HEK293T (cell line): ENCODE measurements around the gene EFCAB7.
A peak's percentile ranks its signal among the peaks of the same experiment; 100 is the strongest.

Source experiments
- CTCF ChIA-PET: fragments of 350-600 bp; formaldehyde crosslinking; extraction: SDS; loops from one replicate; lab custom pipeline; 2021; ENCODE audit warnings: antibody characterized with exemption, inconsistent platforms; lab: Yijun Ruan, JAX
- POLR2A ChIA-PET: fragments of 350-600 bp; formaldehyde crosslinking; extraction: SDS; loops from one replicate; lab custom pipeline; 2020; ENCODE audit warnings: antibody characterized with exemption, inconsistent platforms; lab: Yijun Ruan, JAX
- DNase-seq: peaks from one replicate; pipeline ENCODE4 v3.0.0; 2012; ENCODE audit warnings: mixed read lengths; ENCODE audit errors: extremely low spot score
- ARNT ChIP-seq: fragments of 450-650 bp; IDR thresholded peaks from 2 replicates; pipeline ENCODE4 v1.6.1; 2017; ENCODE audit warnings: mild to moderate bottlenecking
- BHLHE40 ChIP-seq: fragments of 450-650 bp; IDR thresholded peaks from 2 replicates; pipeline ENCODE4 v1.6.1; 2016; ENCODE audit warnings: mild to moderate bottlenecking, moderate library complexity, borderline replicate concordance
- CTBP1 ChIP-seq: fragments of 450-650 bp; IDR thresholded peaks from 2 replicates; pipeline ENCODE4 v1.6.1; 2016; ENCODE audit warnings: borderline replicate concordance
- ELF4 ChIP-seq: fragments of 450-650 bp; IDR thresholded peaks from 2 replicates; pipeline ENCODE4 v1.6.1; 2017; ENCODE audit warnings: antibody characterized with exemption
- FOXA1 ChIP-seq: fragments of 450-650 bp; IDR thresholded peaks from 2 replicates; pipeline ENCODE4 v1.6.1; 2016; ENCODE audit warnings: mild to moderate bottlenecking
- FOXK2 ChIP-seq: fragments of 450-650 bp; IDR thresholded peaks from 2 replicates; pipeline ENCODE4 v1.6.1; 2016; ENCODE audit warnings: mild to moderate bottlenecking
- FOXM1 ChIP-seq: fragments of 450-650 bp; IDR thresholded peaks from 2 replicates; pipeline ENCODE4 v1.6.1; 2017; ENCODE audit warnings: mild to moderate bottlenecking, borderline replicate concordance
- HDGF ChIP-seq: fragments of 450-650 bp; IDR thresholded peaks from 2 replicates; pipeline ENCODE4 v1.6.1; 2017; ENCODE audit warnings: antibody characterized with exemption, borderline replicate concordance
- L3MBTL2 ChIP-seq: fragments of 450-650 bp; conservative IDR thresholded peaks from 2 replicates; pipeline ENCODE4 v1.6.1; 2016; ENCODE audit warnings: mild to moderate bottlenecking
- LEF1 ChIP-seq: fragments of 450-650 bp; IDR thresholded peaks from 2 replicates; pipeline ENCODE4 v1.6.1; 2017; ENCODE audit warnings: mild to moderate bottlenecking, borderline replicate concordance
- NFRKB ChIP-seq: fragments of 450-650 bp; IDR thresholded peaks from 2 replicates; pipeline ENCODE4 v1.6.1; 2016; ENCODE audit warnings: mild to moderate bottlenecking, moderate library complexity
- PKNOX1 ChIP-seq: fragments of 450-650 bp; IDR thresholded peaks from 2 replicates; pipeline ENCODE4 v1.6.1; 2016
- SP1 ChIP-seq: fragments of 450-650 bp; IDR thresholded peaks from 2 replicates; pipeline ENCODE4 v1.6.1; 2017
- SUZ12 ChIP-seq: fragments of 450-650 bp; IDR thresholded peaks from 2 replicates; pipeline ENCODE4 v1.6.1; 2016; ENCODE audit warnings: mild to moderate bottlenecking
- TARDBP ChIP-seq: fragments of 450-650 bp; IDR thresholded peaks from 2 replicates; pipeline ENCODE4 v1.6.1; 2016
- ZNF384 ChIP-seq: fragments of 450-650 bp; IDR thresholded peaks from 2 replicates; pipeline ENCODE4 v1.6.1; 2016

The EFCAB7 gene

GRCh38 chr1:63601912-63602311 is 78.6 kb downstream of the EFCAB7 start:
- TF ChIP-seq FOXM1, result no peak
- TF ChIP-seq NFRKB, result no peak
- TF ChIP-seq LEF1, result no peak
- no peak for TF ChIP-seq ELF4
- no peak for TF ChIP-seq ARNT
- no peak for TF ChIP-seq L3MBTL2
- no peak for TF ChIP-seq CTBP1
- TF ChIP-seq ZNF384, result no peak
- TF ChIP-seq HDGF, result no peak
- TF ChIP-seq FOXA1, result no peak
- TF ChIP-seq TARDBP, result no peak
- TF ChIP-seq SP1, result no peak
- TF ChIP-seq PKNOX1, result no peak
- TF ChIP-seq FOXK2, result no peak
- no peak for TF ChIP-seq BHLHE40
- no peak for TF ChIP-seq SUZ12
- ChIA-PET POLR2A (no interaction called here), CTCF (no interaction called here)
- no peak for DNase-seq

- ChIA-PET CTCF (no interaction called here), POLR2A (no interaction called here)
- TF ChIP-seq LEF1, result no peak
- TF ChIP-seq NFRKB, result no peak
- TF ChIP-seq FOXK2, result no peak
- TF ChIP-seq SP1, result no peak
- no peak for TF ChIP-seq CTBP1
- no peak for TF ChIP-seq SUZ12
- no peak for TF ChIP-seq PKNOX1
- no peak for TF ChIP-seq TARDBP
- TF ChIP-seq ZNF384, result no peak
- TF ChIP-seq FOXA1, result no peak
- DNase-seq, result no peak
These were observed 79.3 kb downstream of the EFCAB7 start for GRCh38 chr1:63602629-63603028.

- no peak for DNase-seq
- POLR2A ChIA-PET, result interaction anchor here (0.6 kb wide), 1 partner anchor 646 kb away, joined by 3 read pairs; no protein-coding TSS in a partner anchor
- CTCF ChIA-PET, result no interaction called here
These were observed 80.5 kb downstream of the EFCAB7 start for GRCh38 chr1:63603810-63604209.

GRCh38 chr1:63607322-63607721 is 84.0 kb downstream of the EFCAB7 start:
- POLR2A ChIA-PET, result interaction anchor here (0.6 kb wide), 1 partner anchor 577 kb away, joined by 3 read pairs; no protein-coding TSS in a partner anchor
- no peak for TF ChIP-seq FOXA1
- CTCF ChIA-PET, result no interaction called here
- DNase-seq, result no peak

More at GRCh38 chr1:63603810-63604209, 80.5 kb downstream of the EFCAB7 start:
- no peak for TF ChIP-seq FOXA1
- no peak for TF ChIP-seq HDGF
- TF ChIP-seq CTBP1, result no peak

- POLR2A ChIA-PET, result no interaction called here
- TF ChIP-seq ARNT, result no peak
- TF ChIP-seq FOXA1, result no peak
- no peak for TF ChIP-seq NFRKB
- no peak for TF ChIP-seq CTBP1
- TF ChIP-seq SP1, result no peak
- TF ChIP-seq ZNF384, result no peak
- TF ChIP-seq BHLHE40, result no peak
- no peak for DNase-seq
- CTCF ChIA-PET, result no interaction called here
These were observed 87.9 kb downstream of the EFCAB7 start for GRCh38 chr1:63611231-63611630.

GRCh38 chr1:63612564-63612963 is 89.2 kb downstream of the EFCAB7 start:
- no peak for DNase-seq
- CTCF ChIA-PET, result no interaction called here
- TF ChIP-seq PKNOX1, result no peak
- no peak for TF ChIP-seq TARDBP
- no peak for TF ChIP-seq ELF4
- TF ChIP-seq ZNF384, result no peak
- TF ChIP-seq L3MBTL2, result no peak
- no peak for TF ChIP-seq CTBP1
- TF ChIP-seq BHLHE40, result no peak
- no peak for TF ChIP-seq SUZ12
- no peak for TF ChIP-seq ARNT
- TF ChIP-seq LEF1, result no peak
- TF ChIP-seq FOXM1, result no peak
- TF ChIP-seq SP1, result no peak
- TF ChIP-seq FOXA1, result no peak
- no peak for TF ChIP-seq NFRKB
- no peak for TF ChIP-seq HDGF
- no peak for TF ChIP-seq FOXK2
- POLR2A ChIA-PET, result no interaction called here

GRCh38 chr1:63612971-63613370 is 89.6 kb downstream of the EFCAB7 start:
- TF ChIP-seq PKNOX1 (peak; percentile 60), SP1 (no peak)
- POLR2A ChIA-PET, result no interaction called here

More at GRCh38 chr1:63612971-63613370, 89.6 kb downstream of the EFCAB7 start:
- CTCF ChIA-PET, result no interaction called here
- no peak for DNase-seq
